Endothelial cell of umbilical vein (primary cell): ENCODE measurements around the gene HOXA9. TPM values are rescaled to one million over a fixed set of nuclear protein-coding genes. Genes with fewer than 3 reads are reported as not detected.

ENCODE experiments used
- BruUV-seq: library from RNA; stranded (reverse); fragments of 400-500 nt; replicated peaks from 2 replicates; lab custom pipeline; 2021; lab: Mats Ljungman, UMichigan
- CTCF ChIA-PET: fragments of 300-600, 350-600 bp; sonication (Branson Sonifier 250); formaldehyde crosslinking; loops from one replicate; lab custom pipeline; 2021; ENCODE audit warnings: antibody characterized with exemption, inconsistent platforms; lab: Charles Lee
- POLR2A ChIA-PET: fragments of 300-600, 350-600 bp; sonication (Branson Sonifier 250); formaldehyde crosslinking; loops from one replicate; lab custom pipeline; 2021; ENCODE audit warnings: antibody characterized with exemption, inconsistent platforms; lab: Charles Lee
- DNase-seq: peaks from one replicate; pipeline ENCODE4 v3.0.0-alpha.2; 2011; ENCODE audit warnings: low read depth, low spot score
- FAIRE-seq: peaks from 2 replicates; lab custom pipeline; 2011; peaks lifted over from hg19 to GRCh38; lab: Jason Lieb, UNC
- H2AFZ ChIP-seq: 2 replicates; pipeline ENCODE4 v1.6.0; 2012; ENCODE audit warnings: low read depth, low read length, control low read depth, inconsistent platforms
- H3K27ac ChIP-seq: 2 replicates; pipeline ENCODE4 v1.5.1; 2011; ENCODE audit warnings: low read depth, mild to moderate bottlenecking, control low read depth, low read length, moderate library complexity; ENCODE audit not compliant: insufficient read depth
- H3K27me3 ChIP-seq, 2 experiments: 2 replicates each; pipeline versions ENCODE4 v1.6.0 to v1.6.1; 2011; ENCODE audit warnings: low read length in 2 of 2, mixed read lengths in 1 of 2; ENCODE audit not compliant: control insufficient read depth in 2 of 2, insufficient read depth in 2 of 2
- H3K36me3 ChIP-seq, 2 experiments: 2 replicates in 1 of 2; 3 replicates in 1 of 2; pipeline ENCODE4 v1.5.1; 2011; ENCODE audit warnings: low read length in 2 of 2, mild to moderate bottlenecking in 1 of 2, moderate library complexity in 1 of 2; ENCODE audit not compliant: control insufficient read depth in 2 of 2, insufficient read depth in 2 of 2; ENCODE audit errors: extremely low read depth in 1 of 2
- H3K4me1 ChIP-seq: 3 replicates; pipeline ENCODE4 v1.5.1; 2011; ENCODE audit warnings: mild to moderate bottlenecking, low read length; ENCODE audit not compliant: control insufficient read depth, insufficient read depth; ENCODE audit errors: extremely low read depth
- H3K4me2 ChIP-seq: 2 replicates; pipeline ENCODE4 v1.6.1; 2011; ENCODE audit warnings: low read length, control low read depth, mixed read lengths; ENCODE audit not compliant: insufficient read depth
- H3K4me3 ChIP-seq, 3 experiments: fragments of 200-600 bp in 1 of 3; sonication (generic), shearing (Covaris generic) in 1 of 3; replicated peaks in 1 of 3; 2 replicates each; pipeline ENCODE4 v1.5.1; 2011 to 2016; ENCODE audit warnings: control low read depth in 3 of 3, low read length in 3 of 3, mild to moderate bottlenecking in 2 of 3, inconsistent platforms in 1 of 3, low read depth in 1 of 3, moderate library complexity in 1 of 3; ENCODE audit not compliant: insufficient read depth in 1 of 3
- H3K79me2 ChIP-seq: 2 replicates; pipeline ENCODE4 v1.6.0; 2012; ENCODE audit warnings: low read length, inconsistent platforms; ENCODE audit not compliant: control insufficient read depth, insufficient read depth
- H3K9ac ChIP-seq: replicated peaks from 2 replicates; pipeline ENCODE3; 2011; ENCODE audit warnings: low read length, control low read depth; ENCODE audit not compliant: insufficient read depth; ENCODE audit errors: extremely low read depth
- H3K9me1 ChIP-seq: replicated peaks from 3 replicates; pipeline ENCODE4 v1.6.0; 2011; ENCODE audit warnings: mild to moderate bottlenecking, low read length; ENCODE audit not compliant: control insufficient read depth, insufficient read depth; ENCODE audit errors: extremely low read depth
- H3K9me3 ChIP-seq: replicated peaks from 2 replicates; pipeline ENCODE4 v1.5.1; 2012; ENCODE audit warnings: low read length, inconsistent platforms; ENCODE audit not compliant: control insufficient read depth, insufficient read depth
- H4K20me1 ChIP-seq: replicated peaks from 2 replicates; pipeline ENCODE3; 2011; ENCODE audit warnings: mild to moderate bottlenecking, low read length; ENCODE audit not compliant: control insufficient read depth, insufficient read depth; ENCODE audit errors: extremely low read depth
- FOS ChIP-seq: IDR thresholded peaks from 2 replicates; pipeline ENCODE4 v1.6.1; 2011; ENCODE audit warnings: mild to moderate bottlenecking, low read length, moderate library complexity, borderline replicate concordance; ENCODE audit not compliant: insufficient read depth
- dilution Hi-C: fragments of 300-500 bp; cut with MboI; formaldehyde crosslinking; loops from one replicate; pipeline ENCODE4 v1.15.0; 2019; ENCODE audit warnings: low sequenced_read_pairs; ENCODE audit not compliant: extremely low pct_ligation_motif_present
- intact Hi-C: fragments of 100-400 bp; cut with micrococcal nuclease; formaldehyde crosslinking; loops from one replicate; pipeline ENCODE4 v1.10.0; 2022
- polyA plus RNA-seq, 4 experiments: library from polyadenylated mRNA; depleted of rRNA in 3 of 4; stranded (reverse) in 3 of 4; unstranded in 1 of 4; fragments of >200 nt; gene quantifications; 2 replicates each; pipeline versions ENCODE4 v1.2.1 to v1.2.3, GENCODE V29; 2011 to 2012; ENCODE audit warnings: missing spikeins in 1 of 4
- total RNA-seq: library from RNA; stranded (reverse); gene quantifications from 2 replicates; pipeline ENCODE4 v1.2.3, GENCODE V29; 2021
- TF ChIP-seq, protein P1 (sequence below), 2 donors: IDR thresholded peaks; 1 replicate in 1 of 2; 2 replicates in 1 of 2; pipeline ENCODE4 v1.5.1; 2011; ENCODE audit warnings: low read length in 2 of 2, mild to moderate bottlenecking in 2 of 2, moderate library complexity in 2 of 2, control low read depth in 1 of 2, inconsistent platforms in 1 of 2, low read depth in 1 of 2; ENCODE audit not compliant: insufficient read depth in 1 of 2; ENCODE audit errors: extremely low read depth in 1 of 2

Gene HOXA9
- total and polyA plus RNA-seq, 2 donors (not counting 3 experiments of a cell fraction or from before 2014, with no cell fraction given) = 47.2 to 61.6 TPM

GRCh38 chr7:27173511-27173955 is 8.2 kb upstream of the HOXA9 start:
- H3K9me3 ChIP-seq = no peaks in the 10 kb centered on the region
- peaks cover 100% of the 10 kb centered on the region for H3K79me2 ChIP-seq
- peak overlapping the region; percentile 35 to 88 (median 59) for H3K4me3 ChIP-seq
- H3K9ac ChIP-seq = peak overlapping the region; percentile 91
- H3K27ac ChIP-seq = peak overlapping the region; percentile 96
- intact Hi-C loops (no loop called here), dilution Hi-C loops (loop anchor here (25.0 kb wide), 1 partner anchor 986 kb away; no protein-coding TSS in a partner anchor)
- H2AFZ ChIP-seq = no peak overlapping the region
- TF ChIP-seq, protein P1, sequence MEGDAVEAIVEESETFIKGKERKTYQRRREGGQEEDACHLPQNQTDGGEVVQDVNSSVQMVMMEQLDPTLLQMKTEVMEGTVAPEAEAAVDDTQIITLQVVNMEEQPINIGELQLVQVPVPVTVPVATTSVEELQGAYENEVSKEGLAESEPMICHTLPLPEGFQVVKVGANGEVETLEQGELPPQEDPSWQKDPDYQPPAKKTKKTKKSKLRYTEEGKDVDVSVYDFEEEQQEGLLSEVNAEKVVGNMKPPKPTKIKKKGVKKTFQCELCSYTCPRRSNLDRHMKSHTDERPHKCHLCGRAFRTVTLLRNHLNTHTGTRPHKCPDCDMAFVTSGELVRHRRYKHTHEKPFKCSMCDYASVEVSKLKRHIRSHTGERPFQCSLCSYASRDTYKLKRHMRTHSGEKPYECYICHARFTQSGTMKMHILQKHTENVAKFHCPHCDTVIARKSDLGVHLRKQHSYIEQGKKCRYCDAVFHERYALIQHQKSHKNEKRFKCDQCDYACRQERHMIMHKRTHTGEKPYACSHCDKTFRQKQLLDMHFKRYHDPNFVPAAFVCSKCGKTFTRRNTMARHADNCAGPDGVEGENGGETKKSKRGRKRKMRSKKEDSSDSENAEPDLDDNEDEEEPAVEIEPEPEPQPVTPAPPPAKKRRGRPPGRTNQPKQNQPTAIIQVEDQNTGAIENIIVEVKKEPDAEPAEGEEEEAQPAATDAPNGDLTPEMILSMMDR (IDR thresholded peaks at IDR 0.05; ENCODE audit: extremely low read depth in 1 of 2, insufficient read depth in 1 of 2, low read depth in 1 of 2, low read length in 2 of 2) = no peak
- TF ChIP-seq FOS = no peak
- H3K27me3 ChIP-seq = no peaks in the 10 kb centered on the region
- no peaks in the 10 kb centered on the region for H4K20me1 ChIP-seq
- H3K4me2 ChIP-seq = peak overlapping the region; percentile 98
- no TSS peak for BruUV-seq
- no peaks in the 10 kb centered on the region for H3K9me1 ChIP-seq
- ChIA-PET POLR2A (interaction anchor here (1.0 to 1.2 kb wide), 2 partner anchors 11 to 12 kb away, joined by 3 to 5 read pairs; partner anchors contain the start of gene HOXA11), CTCF (interaction anchor here (0.9 to 8.0 kb wide), 7 partner anchors 11 to 28 kb away, joined by 3 to 81 read pairs (median 6); partner anchors contain the start of genes HOXA11, HOXA3 and HOXA7)
- H3K4me1 ChIP-seq = peaks cover 61% of the 10 kb centered on the region
- FAIRE-seq (no peak), DNase-seq (peak; percentile 26)
- H3K36me3 ChIP-seq = no peaks in the 10 kb centered on the region
